Measurements from ENCODE around the gene BEX3.
A peak's percentile ranks its signal among the peaks of the same experiment; 100 is the strongest.

DNA sequence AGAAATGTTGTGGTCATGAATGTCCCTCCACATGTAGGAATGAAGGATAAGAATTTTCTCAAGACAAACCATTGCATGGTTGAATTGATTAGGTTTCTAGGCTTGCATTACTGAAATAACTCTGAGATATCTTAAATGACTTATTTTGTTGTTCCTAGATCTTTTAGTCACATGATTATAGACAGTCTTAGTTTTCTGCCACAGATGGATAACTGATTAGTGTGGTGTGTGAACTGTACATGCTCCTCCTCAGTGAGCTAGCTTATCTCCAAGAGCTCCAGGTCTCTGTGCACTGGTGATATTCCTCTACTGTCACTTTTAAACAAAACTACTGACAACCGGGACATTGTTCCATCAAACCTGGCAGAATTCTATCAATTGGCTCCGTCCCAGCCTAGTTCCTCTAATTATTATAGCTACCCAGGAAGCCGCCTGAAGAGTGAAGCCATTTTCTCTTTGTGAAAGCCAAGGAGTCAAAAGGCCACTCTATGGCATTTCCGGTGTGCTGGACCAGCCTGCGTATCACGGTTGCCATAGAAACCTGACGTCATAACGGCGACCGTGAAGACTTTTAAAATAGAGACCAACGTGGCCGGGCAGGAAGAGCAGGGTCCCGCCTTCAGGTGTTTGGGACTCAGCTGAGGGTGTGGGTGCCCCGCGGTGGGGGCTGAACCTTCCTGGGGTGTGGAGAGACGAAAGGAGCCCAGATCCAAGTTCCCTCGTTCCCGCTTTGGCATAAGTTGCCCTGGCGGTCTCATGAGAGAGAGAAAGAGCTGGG lies 28.1 kb downstream of the BEX3 start:
- TF ChIP-seq, protein P1, sequence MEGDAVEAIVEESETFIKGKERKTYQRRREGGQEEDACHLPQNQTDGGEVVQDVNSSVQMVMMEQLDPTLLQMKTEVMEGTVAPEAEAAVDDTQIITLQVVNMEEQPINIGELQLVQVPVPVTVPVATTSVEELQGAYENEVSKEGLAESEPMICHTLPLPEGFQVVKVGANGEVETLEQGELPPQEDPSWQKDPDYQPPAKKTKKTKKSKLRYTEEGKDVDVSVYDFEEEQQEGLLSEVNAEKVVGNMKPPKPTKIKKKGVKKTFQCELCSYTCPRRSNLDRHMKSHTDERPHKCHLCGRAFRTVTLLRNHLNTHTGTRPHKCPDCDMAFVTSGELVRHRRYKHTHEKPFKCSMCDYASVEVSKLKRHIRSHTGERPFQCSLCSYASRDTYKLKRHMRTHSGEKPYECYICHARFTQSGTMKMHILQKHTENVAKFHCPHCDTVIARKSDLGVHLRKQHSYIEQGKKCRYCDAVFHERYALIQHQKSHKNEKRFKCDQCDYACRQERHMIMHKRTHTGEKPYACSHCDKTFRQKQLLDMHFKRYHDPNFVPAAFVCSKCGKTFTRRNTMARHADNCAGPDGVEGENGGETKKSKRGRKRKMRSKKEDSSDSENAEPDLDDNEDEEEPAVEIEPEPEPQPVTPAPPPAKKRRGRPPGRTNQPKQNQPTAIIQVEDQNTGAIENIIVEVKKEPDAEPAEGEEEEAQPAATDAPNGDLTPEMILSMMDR (IDR thresholded peaks at IDR 0.05) = no peak
- TF ChIP-seq POLR2A (IDR thresholded peaks at IDR 0.05) = peak in 2 of 3 donors; percentile 26 to 32

All from body of pancreas (tissue), 4 donors.